Measurements from ENCODE around the gene SLC15A1.

Gene SLC15A1

DNA sequence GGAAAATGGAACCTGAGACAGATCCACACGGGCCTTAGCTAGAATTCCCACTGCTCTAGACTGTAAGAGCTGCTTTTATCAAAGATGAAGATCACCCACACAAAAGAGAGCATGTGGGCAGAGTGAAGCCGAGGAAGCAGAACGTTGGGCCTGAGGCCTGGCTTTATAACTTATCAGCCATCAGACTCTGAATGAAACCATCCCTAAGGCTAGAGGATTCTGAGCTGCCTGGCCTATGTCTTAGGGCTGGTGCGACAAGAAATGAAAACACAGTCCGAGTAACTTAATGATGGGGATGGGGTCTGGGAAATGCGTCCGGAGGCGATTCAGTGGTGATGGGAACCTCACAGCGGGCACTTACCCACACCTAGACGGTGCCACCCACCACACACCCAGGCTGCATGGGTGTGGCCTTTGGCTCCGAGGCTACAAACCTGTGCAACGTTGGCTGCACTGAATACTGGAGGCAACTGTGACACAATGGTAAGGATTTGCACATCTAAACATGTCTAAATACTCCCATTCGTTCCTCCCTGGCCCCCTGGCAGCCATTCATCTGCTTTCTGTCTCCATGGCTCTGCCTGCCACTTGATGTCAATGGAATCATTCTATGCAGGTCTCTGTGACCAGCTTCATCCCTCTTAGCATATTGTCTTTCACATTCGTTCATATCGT, 62.0 kb downstream of the SLC15A1 start:
- no peak for DNase-seq

DNA sequence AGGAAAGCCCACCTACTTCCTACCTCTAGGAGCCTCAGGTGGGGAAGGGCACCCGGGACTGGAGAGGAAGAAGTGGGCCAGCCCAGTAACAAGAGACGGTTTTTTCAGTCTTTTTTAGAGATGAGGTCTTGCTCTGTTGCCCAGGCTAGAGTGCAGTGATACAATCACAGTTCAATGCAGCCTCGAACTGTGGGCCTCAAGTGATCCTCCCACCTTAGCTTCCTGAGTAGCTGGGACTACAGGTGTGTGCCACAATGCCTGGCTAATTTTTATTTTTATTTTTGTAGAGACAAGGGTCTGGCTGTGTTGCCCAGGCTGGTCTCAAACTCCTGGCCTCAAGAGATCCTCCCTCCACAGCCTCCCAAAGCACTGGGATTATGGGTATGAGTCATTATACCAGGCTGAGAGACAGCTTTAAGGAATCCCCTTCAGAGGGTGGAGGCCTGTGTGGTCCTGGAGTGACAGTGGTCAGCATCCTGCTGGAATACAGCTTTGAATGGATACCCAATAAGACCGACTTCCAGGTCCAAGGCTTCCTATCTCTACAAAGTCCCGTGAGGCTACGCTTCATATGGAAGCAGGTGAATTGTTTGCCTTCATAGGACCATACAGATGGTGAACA, 63.0 kb downstream of the SLC15A1 start:
- no peak for DNase-seq

DNA sequence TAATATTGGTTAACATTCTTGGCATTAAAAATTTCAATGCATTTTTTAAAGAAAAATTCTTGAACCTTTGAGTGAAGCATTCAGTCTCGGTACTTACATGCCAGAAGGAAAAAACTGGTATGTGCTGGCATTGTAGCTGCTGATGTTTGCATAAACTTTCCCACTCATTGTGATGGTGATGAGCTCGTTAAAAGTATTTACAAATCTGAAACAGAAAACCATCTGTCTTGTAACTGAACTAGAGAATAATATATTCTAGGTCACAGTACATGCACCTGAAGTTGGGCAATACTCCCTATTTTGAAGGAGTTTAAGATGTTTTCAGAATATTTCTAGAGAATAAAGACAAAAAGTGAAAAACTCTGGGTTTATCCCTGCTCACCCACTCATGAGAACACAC, 64.1 kb downstream of the SLC15A1 start:
- DNase-seq = no peak

DNA sequence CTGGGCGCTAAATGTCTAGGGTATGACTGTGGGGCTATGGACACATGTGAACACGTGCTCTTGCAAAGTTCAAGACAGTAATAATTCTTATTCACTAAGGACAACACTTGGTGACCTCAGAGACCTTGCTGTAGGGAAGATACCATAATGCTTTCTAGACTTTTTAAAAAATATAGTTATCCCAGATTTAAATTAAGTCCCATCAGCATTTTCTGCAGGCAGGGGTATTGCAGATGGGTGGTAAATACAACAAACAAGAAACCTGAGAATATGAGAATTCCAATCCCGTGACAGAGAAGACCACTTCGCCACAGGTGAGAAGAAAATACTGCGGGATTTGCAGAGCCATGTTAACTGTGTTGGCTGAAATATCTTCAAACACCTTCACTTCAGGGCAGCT, 65.2 kb downstream of the SLC15A1 start:
- no peak for DNase-seq

DNA sequence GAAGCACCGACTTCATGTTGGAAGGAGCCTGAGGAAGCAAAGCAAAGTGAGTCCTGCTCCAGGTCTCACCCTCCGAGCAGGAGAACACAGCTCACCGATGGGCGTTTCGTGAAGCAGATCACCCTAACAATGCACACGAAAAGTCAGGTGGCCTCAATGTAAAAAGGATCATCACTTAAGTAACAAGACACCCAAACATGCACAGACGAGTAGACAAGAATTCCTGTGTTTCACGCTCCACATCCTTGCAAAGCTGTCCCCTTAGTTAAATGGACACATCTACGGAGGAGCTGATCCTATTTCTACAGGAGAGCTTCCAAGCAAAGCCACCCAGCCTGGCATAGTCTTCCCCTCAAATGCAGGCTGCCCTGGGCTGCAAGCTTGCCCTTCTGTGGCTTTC, 66.2 kb downstream of the SLC15A1 start:
- no peak for DNase-seq

DNA sequence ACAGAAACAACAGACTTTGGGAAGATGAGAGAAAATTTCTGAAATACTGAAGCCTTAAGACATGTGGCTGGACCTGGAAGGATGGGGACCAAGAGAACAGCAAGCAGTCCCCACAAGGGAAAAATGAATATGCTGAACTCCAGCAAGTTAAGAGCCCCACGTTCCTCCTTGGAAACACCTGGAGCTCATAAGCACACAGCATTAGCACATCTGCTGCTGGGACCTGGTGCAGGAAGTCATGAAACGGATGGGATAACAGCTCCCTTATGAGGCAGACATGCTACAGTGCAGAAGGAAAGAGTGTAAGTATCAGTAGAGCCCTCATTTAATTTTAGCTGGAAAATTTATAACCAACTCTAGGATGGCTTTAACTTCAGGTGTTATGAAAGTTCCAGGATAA, 67.3 kb downstream of the SLC15A1 start:
- no peak for DNase-seq

DNA sequence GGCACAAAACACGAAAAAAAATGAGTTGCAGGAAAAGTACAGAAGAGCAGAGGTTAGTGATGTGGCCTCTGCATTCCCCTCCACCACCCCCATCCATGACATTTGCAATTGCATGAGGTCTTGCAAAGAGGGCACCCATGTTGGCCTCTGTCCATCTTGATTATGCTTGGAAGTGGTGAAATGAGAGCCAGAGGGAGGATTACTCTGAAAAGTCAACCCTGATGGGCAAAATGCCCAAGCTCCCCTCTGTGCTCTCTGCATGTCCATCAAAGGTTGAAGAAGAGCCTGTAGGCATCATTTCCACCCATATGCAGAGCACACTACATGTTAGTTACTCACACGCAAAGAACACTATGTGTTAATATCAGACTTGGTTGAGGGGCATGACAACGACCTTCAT, 71.4 kb downstream of the SLC15A1 start:
- no peak for DNase-seq

DNA sequence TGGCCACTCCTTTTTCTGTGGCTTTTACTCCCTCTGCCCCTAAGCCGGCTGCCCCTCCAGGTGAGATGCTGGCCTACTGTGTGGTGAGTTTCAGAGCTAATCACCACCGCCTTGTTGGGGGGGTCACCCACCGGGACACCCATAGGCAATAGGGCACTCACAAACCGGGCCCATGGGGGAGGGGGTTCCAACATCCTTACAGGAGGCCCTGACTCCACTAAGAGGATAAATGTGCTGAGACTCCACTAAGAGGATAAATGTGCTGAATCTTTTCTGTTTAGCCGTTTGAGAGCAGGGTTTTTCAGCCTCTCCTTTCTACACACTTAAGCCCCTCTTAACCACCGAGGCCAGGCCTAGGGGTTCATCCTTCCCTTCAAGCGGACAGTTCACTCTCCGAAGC, 73.7 kb downstream of the SLC15A1 start:
- DNase-seq = no peak

DNA sequence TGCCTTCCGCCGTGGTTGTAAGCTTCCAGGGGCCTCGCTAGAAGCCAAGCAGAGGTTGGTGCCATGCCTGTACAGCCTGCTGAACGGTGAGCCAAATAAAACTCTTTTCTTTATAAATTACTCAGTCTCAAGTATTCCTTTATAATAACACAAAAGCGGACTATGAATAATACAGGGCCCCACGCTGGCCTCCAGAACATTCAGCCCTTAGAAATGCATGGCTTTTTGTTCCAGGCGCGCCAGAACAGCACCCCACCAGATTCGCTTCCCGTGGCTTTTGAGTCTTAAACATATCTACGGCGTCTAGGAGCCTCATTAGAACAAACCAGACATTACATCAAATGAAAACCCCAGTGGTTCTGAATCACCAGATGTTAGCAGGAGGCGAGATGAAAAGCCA, 75.1 kb downstream of the SLC15A1 start:
- DNase-seq = no peak

DNA sequence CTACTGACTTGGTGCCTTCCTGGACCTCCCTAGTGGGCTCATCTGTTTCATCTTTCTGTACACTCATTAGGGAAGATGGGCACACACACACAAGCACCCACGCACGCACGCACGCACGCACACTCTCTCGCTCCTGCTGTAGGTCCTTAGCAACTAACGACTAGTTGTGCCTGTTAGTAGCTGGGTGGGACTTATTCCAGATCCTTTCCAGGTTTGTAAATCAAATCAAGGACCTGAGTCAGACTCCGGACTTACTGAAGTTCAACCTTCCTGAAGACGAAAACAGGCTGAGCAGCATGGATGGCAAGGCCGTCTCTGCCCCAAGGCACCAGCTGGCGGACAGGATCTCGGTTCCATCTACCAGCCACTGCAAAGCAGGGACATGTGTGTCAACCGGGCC, 76.2 kb downstream of the SLC15A1 start:
- no peak for DNase-seq

DNA sequence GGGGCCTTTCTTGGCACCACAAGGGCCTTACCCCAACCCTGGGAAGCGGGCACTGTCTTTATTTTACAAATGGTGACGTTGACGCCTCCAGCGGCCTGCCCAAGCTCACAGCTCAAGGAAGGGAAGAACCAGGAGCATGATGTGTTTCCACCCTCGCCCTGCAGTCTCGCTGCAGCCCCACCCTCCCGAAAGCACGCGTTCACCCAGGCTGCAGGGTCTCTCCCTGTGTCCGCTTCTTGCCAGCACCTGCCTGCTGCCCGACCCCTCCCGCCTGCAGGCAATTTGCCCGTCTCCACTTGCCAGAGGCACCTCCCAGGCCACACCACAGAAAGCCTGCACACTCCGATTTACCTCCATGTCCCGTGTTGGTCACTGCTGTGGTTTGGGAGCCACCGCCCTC, 76.6 kb downstream of the SLC15A1 start:
- no peak for DNase-seq

DNA sequence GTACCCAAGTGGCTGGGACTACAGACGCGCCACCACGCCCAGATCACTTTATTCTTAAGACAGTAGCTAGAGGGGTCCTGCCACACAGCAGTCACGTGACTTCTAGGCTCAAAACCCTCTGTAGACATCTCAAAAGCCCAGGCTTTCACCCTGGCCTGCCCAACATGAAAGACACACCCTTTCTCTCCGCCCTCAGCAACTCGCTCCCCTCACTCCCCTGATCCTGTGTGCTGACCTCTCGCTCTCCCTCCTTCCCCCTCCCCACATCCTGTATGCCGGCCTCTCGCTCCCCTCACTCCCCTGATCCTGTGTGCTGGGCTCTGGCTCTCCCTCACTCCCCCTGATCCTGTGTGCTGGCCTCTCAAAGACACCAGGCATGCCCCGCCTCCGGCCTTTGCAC, 77.4 kb downstream of the SLC15A1 start:
- no peak for DNase-seq

DNA sequence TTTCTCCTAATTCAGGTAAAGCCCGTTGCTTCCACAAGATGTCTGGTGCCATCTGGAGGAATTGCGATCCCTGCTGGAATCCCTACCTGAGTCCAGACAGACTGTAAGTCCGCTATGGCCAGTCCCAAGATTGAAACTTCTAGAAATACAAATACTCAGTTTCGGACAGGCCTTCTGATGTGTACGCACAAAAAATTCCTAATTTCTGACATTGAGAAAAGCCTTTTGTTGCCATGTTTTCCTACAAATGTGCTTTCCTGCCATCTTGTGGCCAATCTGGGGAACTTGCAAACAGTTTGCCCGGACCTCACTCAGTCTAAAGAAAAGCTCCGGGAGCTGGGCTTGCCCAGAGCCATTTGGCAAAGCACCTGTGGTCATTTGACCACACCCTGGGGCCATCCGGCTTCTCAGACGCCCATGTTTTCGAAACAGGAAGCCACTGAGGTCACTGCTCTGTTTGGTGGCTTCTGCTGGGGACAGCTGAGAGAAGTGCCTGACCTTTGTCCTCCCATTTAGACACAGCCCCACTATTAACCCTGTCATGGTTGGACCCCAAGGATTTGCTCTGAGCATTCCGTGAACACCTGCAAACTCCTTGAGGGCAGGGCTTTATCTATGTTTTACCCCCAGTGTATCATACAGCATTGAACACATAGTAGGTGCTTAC, 79.4 kb downstream of the SLC15A1 start:
- peak; percentile 70 for DNase-seq

DNA sequence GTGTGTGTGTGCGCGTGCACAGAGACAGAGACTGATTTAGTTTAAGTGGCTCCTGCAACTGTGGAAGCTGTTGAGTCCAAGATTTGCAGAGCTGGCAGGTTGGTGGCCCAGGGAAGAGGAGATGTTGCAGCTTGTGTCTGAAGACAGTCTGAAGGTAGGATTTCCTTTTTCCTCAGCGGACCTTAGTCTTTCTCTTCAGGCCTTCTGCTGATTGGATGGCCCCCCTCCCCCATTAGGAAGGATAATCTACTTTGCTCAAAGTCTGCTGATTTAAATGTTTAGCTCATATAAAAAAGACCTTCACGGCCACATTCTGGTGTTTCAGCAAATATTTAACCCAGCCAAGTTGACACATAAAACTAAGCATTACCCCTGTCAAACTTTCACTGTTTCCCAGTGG, 84.3 kb downstream of the SLC15A1 start:
- no peak for DNase-seq

DNA sequence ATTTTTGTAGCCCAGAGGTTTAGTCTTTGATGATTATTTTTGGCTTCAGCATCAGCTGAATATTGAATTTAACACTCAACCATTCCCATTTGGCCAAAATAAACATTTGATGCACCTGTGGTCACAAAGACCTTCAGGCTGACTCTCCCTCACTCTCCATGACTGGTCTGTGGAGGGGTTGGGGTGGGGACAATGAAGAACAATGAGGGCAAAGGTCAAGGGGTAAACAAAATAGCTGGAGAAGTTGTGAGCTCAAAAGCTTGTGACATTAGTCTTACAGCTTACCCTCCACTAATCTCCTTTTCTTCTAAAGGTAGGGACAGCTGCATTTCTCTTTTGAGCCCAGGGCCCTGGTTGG, 86.9 kb downstream of the SLC15A1 start:
- DNase-seq = no peak

DNA sequence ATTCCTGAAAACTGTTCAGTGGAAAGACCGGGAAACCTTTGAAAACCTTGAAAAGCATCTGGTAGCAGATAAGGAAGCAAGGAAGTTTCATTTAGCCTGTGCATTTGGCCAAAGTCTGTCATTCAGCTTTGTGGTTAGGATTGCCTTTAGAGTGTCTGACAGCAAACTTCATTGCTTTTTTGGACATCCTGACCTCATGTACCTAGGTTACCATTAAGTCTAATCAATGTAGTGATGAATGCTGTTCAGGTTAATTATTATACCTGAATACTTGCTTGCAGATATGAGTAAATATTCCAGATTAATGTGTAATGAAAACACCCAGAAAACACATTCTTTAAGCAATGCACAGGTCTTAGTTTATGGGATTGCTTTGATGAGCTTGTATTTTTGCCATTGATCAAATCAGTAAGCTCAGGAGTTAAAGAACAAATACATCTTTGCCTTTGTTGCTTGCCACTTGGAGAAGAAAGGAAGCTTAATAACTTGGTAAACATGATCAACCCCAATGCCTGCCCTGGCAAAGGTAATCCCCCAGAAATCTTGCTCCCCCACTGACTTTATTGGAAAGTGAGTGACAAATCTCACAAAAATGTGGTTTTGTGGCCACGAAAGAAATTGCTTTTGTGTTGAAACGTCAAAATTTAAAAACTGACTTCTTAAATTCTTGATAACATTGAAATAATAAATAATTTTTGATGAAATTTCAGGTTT, 87.4 kb downstream of the SLC15A1 start:
- DNase-seq = no peak

DNA sequence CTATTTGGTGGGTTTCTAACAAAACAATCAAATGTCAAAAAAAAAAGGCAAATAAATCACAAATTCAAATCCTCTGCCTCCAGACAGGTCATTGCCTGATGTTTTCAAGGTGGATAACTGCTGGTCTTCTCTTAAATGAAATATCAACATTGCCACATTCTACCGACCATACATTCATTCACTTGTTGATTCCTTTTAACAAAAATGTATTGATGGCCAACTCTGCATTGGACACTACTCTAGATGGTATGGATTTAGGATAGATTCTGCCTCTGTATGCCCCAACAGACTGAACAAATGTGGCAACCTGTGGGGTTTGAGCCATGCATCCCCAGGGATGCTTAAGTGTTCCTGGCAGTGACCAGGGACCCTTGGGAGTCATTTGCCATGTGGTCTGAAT, 88.0 kb downstream of the SLC15A1 start:
- no peak for DNase-seq

DNA sequence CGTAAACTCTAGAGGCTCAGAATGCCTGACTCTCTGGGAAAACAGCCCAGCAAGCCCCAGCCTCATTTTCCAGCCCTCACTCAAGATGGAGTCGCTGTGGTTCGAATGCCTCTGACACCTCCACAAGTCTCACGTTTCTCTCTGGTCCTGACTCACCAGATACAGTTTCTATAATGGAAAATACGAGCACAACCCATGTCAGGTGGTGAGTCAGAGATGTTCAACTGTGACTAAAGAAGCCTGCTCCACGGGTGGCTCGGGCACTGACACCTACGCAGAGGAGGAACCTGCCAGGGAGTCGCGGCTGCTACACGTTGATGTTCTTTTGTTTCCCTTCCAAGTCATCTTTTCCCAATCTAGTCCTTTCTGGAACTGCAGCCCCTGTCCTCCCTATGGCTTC, 88.4 kb downstream of the SLC15A1 start:
- DNase-seq = no peak

DNA sequence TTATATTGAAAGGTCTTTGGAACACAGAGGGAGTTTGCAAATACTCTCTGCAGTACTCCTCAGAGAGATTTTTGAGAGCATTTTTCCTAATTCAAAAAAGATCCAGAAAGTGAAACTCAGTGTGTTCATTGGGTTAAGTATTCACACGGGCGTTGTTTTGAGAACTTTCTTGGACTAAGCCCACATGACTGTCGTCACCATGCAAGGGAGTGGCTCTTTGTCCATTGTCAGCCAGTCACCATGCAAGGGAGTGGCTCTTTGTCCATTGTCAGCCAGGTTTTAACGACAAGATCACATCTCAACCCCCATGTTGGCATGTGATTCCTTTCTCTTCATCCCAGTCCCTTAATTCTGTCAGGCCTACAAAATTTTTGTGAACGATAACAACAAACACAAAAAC, 94.3 kb downstream of the SLC15A1 start:
- no peak for DNase-seq

DNA sequence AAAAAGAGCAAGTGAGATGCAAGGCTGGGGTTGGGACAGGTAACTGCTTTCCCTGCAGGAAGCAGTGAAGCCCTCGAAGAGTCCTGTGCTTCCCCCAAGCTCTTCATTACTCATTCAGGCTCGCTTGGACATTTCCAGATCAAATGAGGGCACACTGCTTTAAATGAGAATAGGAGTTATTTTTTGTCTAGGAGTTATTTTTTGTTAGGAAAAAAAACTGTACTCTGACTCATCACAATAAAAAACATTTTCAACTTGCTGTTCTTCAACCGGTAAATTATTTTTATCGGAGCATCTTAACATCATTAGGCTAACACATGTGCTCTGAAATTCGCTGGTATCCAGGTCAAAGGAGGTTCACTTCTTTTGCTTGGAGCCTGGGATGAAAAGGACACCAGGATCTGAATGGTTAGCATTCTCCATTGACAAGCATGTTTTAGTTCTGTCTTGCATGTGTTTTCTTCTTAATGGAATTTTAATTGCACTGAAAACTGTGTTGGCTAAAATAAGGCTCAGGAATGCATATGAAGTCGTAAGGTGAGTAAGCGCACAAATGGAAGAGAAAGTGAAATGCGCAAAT, 94.9 kb downstream of the SLC15A1 start:
- DNase-seq = no peak

DNA sequence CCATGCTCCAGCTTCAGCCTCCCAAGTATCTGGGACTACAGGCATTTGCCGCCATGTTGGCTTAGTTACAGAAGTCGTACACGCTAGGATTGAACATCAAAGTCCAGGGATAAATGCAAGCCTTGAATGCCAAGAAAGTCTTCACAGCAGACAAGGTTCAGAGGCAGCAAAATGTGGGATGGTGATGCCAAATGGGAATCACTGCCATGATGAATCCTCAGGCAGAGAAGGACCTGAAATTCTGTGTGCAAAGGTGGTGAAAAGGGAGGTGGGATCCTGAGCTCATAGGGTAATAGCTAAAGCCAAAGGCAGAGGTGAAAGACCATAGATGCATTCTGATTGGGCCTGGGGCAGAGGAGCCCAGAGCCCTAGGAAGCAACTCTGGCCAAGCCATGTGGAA, 96.2 kb downstream of the SLC15A1 start:
- no peak for DNase-seq

DNA sequence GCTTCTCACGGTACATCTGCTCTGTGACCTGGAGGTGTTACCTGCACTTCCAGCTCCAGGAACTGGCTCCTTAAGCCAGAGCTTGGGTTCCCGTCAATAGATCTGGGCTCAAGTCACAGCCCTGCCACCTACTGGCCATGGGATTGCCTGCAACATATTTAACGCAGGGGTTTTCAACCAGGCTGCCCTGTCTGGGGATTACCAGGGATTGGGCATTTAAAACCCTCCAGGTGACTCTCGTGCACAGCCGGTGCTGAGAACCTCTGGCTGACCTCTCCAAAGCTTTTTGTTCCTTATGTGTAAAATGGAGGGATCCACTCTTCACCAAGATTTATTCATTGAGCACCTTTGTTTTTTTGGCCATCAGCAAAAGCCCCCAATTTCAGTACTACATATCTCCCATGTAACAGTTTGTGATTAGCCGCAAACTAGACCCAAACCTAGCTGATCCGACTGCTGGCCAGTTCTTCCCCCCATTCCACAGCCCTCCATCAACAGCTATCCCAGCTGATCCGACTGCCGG, 98.9 kb downstream of the SLC15A1 start:
- peak; percentile 67 for DNase-seq

DNA sequence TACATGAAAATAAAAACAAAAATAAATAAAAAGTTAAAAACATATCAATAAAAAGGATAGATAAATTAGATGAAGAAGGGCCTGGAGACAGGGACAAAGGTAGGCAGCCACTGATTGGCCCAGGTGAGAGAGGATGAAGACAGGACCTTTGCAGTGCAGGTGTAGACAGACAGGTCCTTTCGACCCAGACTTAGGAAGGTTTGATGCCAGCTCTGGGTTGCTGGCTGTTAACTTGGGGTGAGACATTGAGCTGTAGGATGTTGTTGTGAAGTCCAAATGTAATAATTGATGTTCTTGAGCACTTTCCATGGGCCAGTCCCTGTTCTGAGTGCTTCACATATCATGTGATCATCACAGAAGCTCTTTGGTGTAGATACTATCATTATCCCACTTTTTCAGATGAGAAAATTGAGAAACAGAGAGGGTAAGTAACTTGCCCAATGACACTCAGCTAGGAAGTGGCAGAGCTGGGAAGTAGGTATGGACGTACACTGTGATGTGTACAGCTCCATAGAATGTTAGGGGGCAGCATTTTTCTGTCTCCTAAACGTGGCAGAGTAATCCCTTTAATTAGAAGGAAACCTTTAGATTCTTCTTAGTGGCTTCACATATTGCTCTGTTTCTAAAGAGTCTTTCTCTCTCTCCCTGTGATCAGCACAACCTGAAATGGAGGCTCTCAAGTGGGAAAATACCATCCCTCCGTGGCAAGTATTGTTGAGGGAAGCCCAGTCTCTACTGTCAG, 99.6 kb downstream of the SLC15A1 start:
- no peak for DNase-seq
